ENCODE results near the gene KIRREL3. TPM values are rescaled to one million over a fixed set of nuclear protein-coding genes. Genes with fewer than 3 reads are reported as not detected.

KIRREL3 gene
- total and polyA plus RNA-seq, 2 of the 8 experiments (the other 6 are each of a cell fraction or from before 2014, with no cell fraction given), result 0.29 to 0.32 TPM

- Histone ChIP-seq H3K4me1 (replicated peaks in 1 of 4; ENCODE audit: control insufficient read depth in 3 of 4, insufficient read depth in 4 of 4, low read length in 3 of 4) (peaks cover 0 to 5% (median 3%) of the 10 kb centered on the region in 4 experiments; a peak in 6 of 7 replicates), H3K4ac (replicated peaks; ENCODE audit: insufficient read length, low read depth, low read length) (no peak overlapping the region), H3K27me3 (replicated peaks in 1 of 4; ENCODE audit: control insufficient read depth in 3 of 4, extremely low read depth in 1 of 4, insufficient read depth in 3 of 4, low read length in 3 of 4) (no peaks in the 10 kb centered on the region), H2BK12ac (ENCODE audit: low read depth, low read length) (no peak overlapping the region), H3K4me3 (ENCODE audit: extremely low read depth in 1 of 4, insufficient read depth in 2 of 4, low read depth in 3 of 4, low read length in 4 of 4) (no peak overlapping the region), H3K18ac (ENCODE audit: extremely low read depth, low read length) (no peak overlapping the region), H2BK15ac (ENCODE audit: low read length) (no peak overlapping the region), H2AK5ac (ENCODE audit: low read depth, low read length) (no peak overlapping the region), H3K4me2 (ENCODE audit: insufficient read depth in 1 of 2, low read depth in 2 of 2, low read length in 2 of 2) (no peak overlapping the region), H4K5ac (ENCODE audit: insufficient read length, low read depth, low read length) (no peak overlapping the region), H2BK20ac (ENCODE audit: low read length) (no peak overlapping the region), H3K56ac (replicated peaks; ENCODE audit: insufficient read length, low read depth, low read length) (no peak overlapping the region), H2BK120ac (replicated peaks; ENCODE audit: low read depth, low read length) (no peak overlapping the region), H3K79me2 (ENCODE audit: control insufficient read depth in 1 of 2, insufficient read depth in 2 of 2, low read length in 2 of 2) (no peaks in the 10 kb centered on the region), H3K9ac (replicated peaks in 1 of 4; ENCODE audit: extremely low read depth in 1 of 4, low read depth in 3 of 4, low read length in 3 of 4) (no peak overlapping the region), H3K79me1 (ENCODE audit: low read depth, low read length) (no peaks in the 10 kb centered on the region), H2BK5ac (ENCODE audit: low read depth, low read length) (no peak overlapping the region), H2AFZ (ENCODE audit: low read length) (no peak overlapping the region), H3K36me3 (ENCODE audit: control insufficient read depth in 2 of 4, insufficient read depth in 4 of 4, low read length in 3 of 4) (no peaks in the 10 kb centered on the region), H4K8ac (ENCODE audit: extremely low read depth, insufficient read depth, low read length) (no peak overlapping the region), H3K14ac (ENCODE audit: insufficient read length) (no peak overlapping the region), H3K27ac (ENCODE audit: low read depth, low read length) (no peak overlapping the region), H4K20me1 (replicated peaks in 1 of 2; ENCODE audit: control insufficient read depth in 1 of 2, insufficient read depth in 2 of 2, low read length in 2 of 2) (no peaks in the 10 kb centered on the region), H3K23ac (ENCODE audit: insufficient read length) (no peak overlapping the region), H3K23me2 (ENCODE audit: low read depth, low read length) (no peaks in the 10 kb centered on the region), H4K91ac (replicated peaks; ENCODE audit: insufficient read length, low read length) (no peak overlapping the region), H3K9me3 (ENCODE audit: insufficient read depth in 2 of 2, low read depth in 1 of 2, low read length in 1 of 2) (no peaks in the 10 kb centered on the region)
- 100% methylated on average over 2 of the region's 2 CpGs; no CpG with 5 or more reads in 1 of the 2 experiments for WGBS, 2 experiments (ENCODE audit: extremely low coverage in 1 of 2, insufficient coverage in 1 of 2, insufficient read length in 1 of 2, insufficient replicate concordance in 2 of 2, low coverage in 1 of 2, low lambda C conversion rate in 2 of 2, missing lambda C conversion rate in 1 of 2)
- no peak for DNase-seq (ENCODE audit: low read depth in 1 of 2, low spot score in 2 of 2)
- ChIA-PET POLR2A (ENCODE audit: partially characterized antibody) (no interaction called here), CTCF (ENCODE audit: partially characterized antibody) (interaction anchor here (0.6 to 3.6 kb wide), 7 partner anchors 10 to 174 kb away, joined by 3 to 21 read pairs (median 7); no protein-coding TSS in a partner anchor)
- FAIRE-seq, result no peak
- TF ChIP-seq SUZ12 (IDR thresholded peaks at IDR 0.05; ENCODE audit: low read length) (no peak), JUN (IDR thresholded peaks at IDR 0.05; ENCODE audit: low read depth, low read length) (no peak), CREB1 (IDR thresholded peaks at IDR 0.05) (no peak), FOSL1 (IDR thresholded peaks at IDR 0.05; ENCODE audit: insufficient read depth, low read depth, low read length) (no peak), ASH2L (IDR thresholded peaks at IDR 0.05; ENCODE audit: low read length) (no peak), CBX8 (IDR thresholded peaks at IDR 0.05; ENCODE audit: borderline replicate concordance, low read depth, low read length) (no peak), SP4 (IDR thresholded peaks at IDR 0.05; ENCODE audit: low read length) (no peak), SIX5 (IDR thresholded peaks at IDR 0.05; ENCODE audit: low read depth, low read length) (no peak), KDM1A (IDR thresholded peaks at IDR 0.05; ENCODE audit: borderline replicate concordance, low read length) (no peak)
- TF ChIP-seq, protein P1, sequence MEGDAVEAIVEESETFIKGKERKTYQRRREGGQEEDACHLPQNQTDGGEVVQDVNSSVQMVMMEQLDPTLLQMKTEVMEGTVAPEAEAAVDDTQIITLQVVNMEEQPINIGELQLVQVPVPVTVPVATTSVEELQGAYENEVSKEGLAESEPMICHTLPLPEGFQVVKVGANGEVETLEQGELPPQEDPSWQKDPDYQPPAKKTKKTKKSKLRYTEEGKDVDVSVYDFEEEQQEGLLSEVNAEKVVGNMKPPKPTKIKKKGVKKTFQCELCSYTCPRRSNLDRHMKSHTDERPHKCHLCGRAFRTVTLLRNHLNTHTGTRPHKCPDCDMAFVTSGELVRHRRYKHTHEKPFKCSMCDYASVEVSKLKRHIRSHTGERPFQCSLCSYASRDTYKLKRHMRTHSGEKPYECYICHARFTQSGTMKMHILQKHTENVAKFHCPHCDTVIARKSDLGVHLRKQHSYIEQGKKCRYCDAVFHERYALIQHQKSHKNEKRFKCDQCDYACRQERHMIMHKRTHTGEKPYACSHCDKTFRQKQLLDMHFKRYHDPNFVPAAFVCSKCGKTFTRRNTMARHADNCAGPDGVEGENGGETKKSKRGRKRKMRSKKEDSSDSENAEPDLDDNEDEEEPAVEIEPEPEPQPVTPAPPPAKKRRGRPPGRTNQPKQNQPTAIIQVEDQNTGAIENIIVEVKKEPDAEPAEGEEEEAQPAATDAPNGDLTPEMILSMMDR (IDR thresholded peaks at IDR 0.05; ENCODE audit: control extremely low read depth in 1 of 3, insufficient read depth in 1 of 3, low read depth in 1 of 3, low read length in 3 of 3), result no peak
Measured at GRCh38 chr11:126484266-126484665, 516.3 kb downstream of the KIRREL3 start.

Data from H1 (cell line).